Measurements from ENCODE around the gene FILIP1L.
"Not testable (repeated sequence)": the region's sequence is repeated elsewhere in the genome, so short reads cannot be mapped to it uniquely, and the experiment has no call there.

FILIP1L gene

GRCh38 chr3:100075851-100076730 is 38.2 kb downstream of the FILIP1L start:
- in situ Hi-C loops (cut with MboI; ENCODE audit: low sequenced_read_pairs), result loop anchor here (10.0 kb wide), 1 partner anchor 231 kb away; no protein-coding TSS in a partner anchor

- in situ Hi-C loops (cut with MboI; ENCODE audit: low sequenced_read_pairs), result loop anchor here (10.0 kb wide), 1 partner anchor 230 kb away; no protein-coding TSS in a partner anchor
These were observed 39.1 kb downstream of the FILIP1L start for GRCh38 chr3:100075196-100075595.

GRCh38 chr3:100073714-100074307 is 40.5 kb downstream of the FILIP1L start:
- in situ Hi-C loops (cut with MboI; ENCODE audit: low sequenced_read_pairs), result loop anchor here (5.0 to 10.0 kb wide), 2 partner anchors 178 to 229 kb away; no protein-coding TSS in a partner anchor

- in situ Hi-C loops (cut with MboI; ENCODE audit: low sequenced_read_pairs), result loop anchor here (5.0 to 10.0 kb wide), 2 partner anchors 179 to 228 kb away; no protein-coding TSS in a partner anchor
These were observed 41.1 kb downstream of the FILIP1L start for GRCh38 chr3:100073049-100073713.

GRCh38 chr3:100072326-100073048 is 41.8 kb downstream of the FILIP1L start:
- in situ Hi-C loops (cut with MboI; ENCODE audit: low sequenced_read_pairs), result loop anchor here (5.0 to 10.0 kb wide), 2 partner anchors 180 to 228 kb away; no protein-coding TSS in a partner anchor

GRCh38 chr3:100069472-100069871 is 44.8 kb downstream of the FILIP1L start:
- in situ Hi-C loops (cut with MboI; ENCODE audit: low sequenced_read_pairs), result no loop called here

GRCh38 chr3:100068826-100069225 is 45.5 kb downstream of the FILIP1L start:
- in situ Hi-C loops (cut with MboI; ENCODE audit: low sequenced_read_pairs), result no loop called here

- in situ Hi-C loops (cut with MboI; ENCODE audit: low sequenced_read_pairs), result no loop called here
These were observed 46.7 kb downstream of the FILIP1L start for GRCh38 chr3:100067589-100067988.

GRCh38 chr3:100063929-100064461 is 50.3 kb downstream of the FILIP1L start:
- in situ Hi-C loops (cut with MboI; ENCODE audit: low sequenced_read_pairs), result no loop called here

GRCh38 chr3:100062665-100063064 is 51.6 kb downstream of the FILIP1L start:
- in situ Hi-C loops (cut with MboI; ENCODE audit: low sequenced_read_pairs), result no loop called here

- in situ Hi-C loops (cut with MboI; ENCODE audit: low sequenced_read_pairs), result no loop called here
These were observed 53.4 kb downstream of the FILIP1L start for GRCh38 chr3:100060685-100061484.

GRCh38 chr3:100059472-100059871 is 54.8 kb downstream of the FILIP1L start:
- in situ Hi-C loops (cut with MboI; ENCODE audit: low sequenced_read_pairs), result no loop called here

- in situ Hi-C loops (cut with MboI; ENCODE audit: low sequenced_read_pairs), result no loop called here
These were observed 56.4 kb downstream of the FILIP1L start for GRCh38 chr3:100057716-100058575.

- in situ Hi-C loops (cut with MboI; ENCODE audit: low sequenced_read_pairs), result no loop called here
These were observed 60.2 kb downstream of the FILIP1L start for GRCh38 chr3:100053951-100054620.

- in situ Hi-C loops (cut with MboI; ENCODE audit: low sequenced_read_pairs), result not testable (repeated sequence)
These were observed 62.8 kb downstream of the FILIP1L start for GRCh38 chr3:100051513-100051912.

- in situ Hi-C loops (cut with MboI; ENCODE audit: low sequenced_read_pairs), result no loop called here
These were observed 66.1 kb downstream of the FILIP1L start for GRCh38 chr3:100048248-100048647.

- in situ Hi-C loops (cut with MboI; ENCODE audit: low sequenced_read_pairs), result no loop called here
These were observed 66.7 kb downstream of the FILIP1L start for GRCh38 chr3:100047455-100048141.

Data from HL-60/S4 (cell line).